Upper lobe of left lung (tissue), 4 donors: Measurements from ENCODE around the gene ENKUR.

Source experiments
- EP300 ChIP-seq, 4 donors: sonication (generic); formaldehyde crosslinking; IDR thresholded peaks; one replicate each; pipeline ENCODE4 v1.5.1; 2017; ENCODE audit warnings: antibody characterized with exemption in 4 of 4, control low read depth in 2 of 4
- POLR2A ChIP-seq, 4 donors: fragments of 450-650 bp; IDR thresholded peaks; one replicate each; pipeline ENCODE4 v1.5.1; 2016 to 2017; ENCODE audit warnings: antibody characterized with exemption in 4 of 4, mild to moderate bottlenecking in 2 of 4
- POLR2AphosphoS5 ChIP-seq, 2 donors: sonication (generic); formaldehyde crosslinking; IDR thresholded peaks; one replicate each; pipeline ENCODE4 v1.5.1; 2017; ENCODE audit warnings: antibody characterized with exemption in 2 of 2
- TF ChIP-seq, protein P1 (sequence below), 6 experiments: fragments of 450-650 bp in 4 of 6; fragments of 200-600 bp in 2 of 6; sonication (generic) in 2 of 6; IDR thresholded peaks; one replicate each; pipeline ENCODE4 v1.5.1; 2016 to 2019; ENCODE audit warnings: antibody characterized with exemption in 6 of 6

DNA sequence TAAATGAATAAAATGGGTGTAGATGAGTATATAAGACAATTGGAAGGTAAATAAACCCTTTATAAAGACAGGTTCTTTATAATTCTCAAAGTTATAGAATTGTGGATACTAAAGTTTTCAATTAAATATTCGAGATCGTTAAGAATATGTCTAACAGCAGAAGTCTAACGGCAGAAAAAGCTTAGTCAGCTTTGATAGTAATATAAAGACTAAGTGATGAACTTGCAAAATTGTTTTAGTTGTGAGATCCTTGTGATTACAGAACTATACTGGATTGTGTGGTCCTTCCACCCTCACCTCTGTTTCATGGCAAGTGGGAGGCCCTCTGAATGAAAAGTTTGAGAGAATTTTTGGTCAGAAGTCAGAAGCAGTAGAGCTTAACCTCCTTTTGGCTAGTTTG is 2.7 kb upstream of the ENKUR start:
- TF ChIP-seq, protein P1, sequence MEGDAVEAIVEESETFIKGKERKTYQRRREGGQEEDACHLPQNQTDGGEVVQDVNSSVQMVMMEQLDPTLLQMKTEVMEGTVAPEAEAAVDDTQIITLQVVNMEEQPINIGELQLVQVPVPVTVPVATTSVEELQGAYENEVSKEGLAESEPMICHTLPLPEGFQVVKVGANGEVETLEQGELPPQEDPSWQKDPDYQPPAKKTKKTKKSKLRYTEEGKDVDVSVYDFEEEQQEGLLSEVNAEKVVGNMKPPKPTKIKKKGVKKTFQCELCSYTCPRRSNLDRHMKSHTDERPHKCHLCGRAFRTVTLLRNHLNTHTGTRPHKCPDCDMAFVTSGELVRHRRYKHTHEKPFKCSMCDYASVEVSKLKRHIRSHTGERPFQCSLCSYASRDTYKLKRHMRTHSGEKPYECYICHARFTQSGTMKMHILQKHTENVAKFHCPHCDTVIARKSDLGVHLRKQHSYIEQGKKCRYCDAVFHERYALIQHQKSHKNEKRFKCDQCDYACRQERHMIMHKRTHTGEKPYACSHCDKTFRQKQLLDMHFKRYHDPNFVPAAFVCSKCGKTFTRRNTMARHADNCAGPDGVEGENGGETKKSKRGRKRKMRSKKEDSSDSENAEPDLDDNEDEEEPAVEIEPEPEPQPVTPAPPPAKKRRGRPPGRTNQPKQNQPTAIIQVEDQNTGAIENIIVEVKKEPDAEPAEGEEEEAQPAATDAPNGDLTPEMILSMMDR (IDR thresholded peaks at IDR 0.05): no peak
- no peak for TF ChIP-seq POLR2A (IDR thresholded peaks at IDR 0.05)
- TF ChIP-seq POLR2AphosphoS5 (IDR thresholded peaks at IDR 0.05): no peak
- TF ChIP-seq EP300 (IDR thresholded peaks at IDR 0.05): no peak
